ENCODE measurements around the gene ZC3H7B. TPM values are rescaled to one million over a fixed set of nuclear protein-coding genes. Genes with fewer than 3 reads are reported as not detected.

ZC3H7B gene
- total and polyA plus RNA-seq, 2 donors (not counting 3 experiments of a cell fraction or from before 2014, with no cell fraction given) = 66.8 to 95.9 TPM

- Histone ChIP-seq H3K9me3 (replicated peaks; ENCODE audit: control insufficient read depth, insufficient read depth, low read length) (no peaks in the 10 kb centered on the region), H3K79me2 (ENCODE audit: control insufficient read depth, insufficient read depth, low read length) (no peaks in the 10 kb centered on the region), H3K4me1 (ENCODE audit: control insufficient read depth, extremely low read depth, insufficient read depth, low read length) (peaks cover 13% of the 10 kb centered on the region), H3K27me3 (ENCODE audit: control insufficient read depth in 2 of 2, insufficient read depth in 2 of 2, low read length in 2 of 2) (no peaks in the 10 kb centered on the region), H3K9ac (replicated peaks; ENCODE audit: extremely low read depth, insufficient read depth, low read length) (no peak overlapping the region), H3K27ac (ENCODE audit: insufficient read depth, low read depth, low read length) (no peak overlapping the region), H4K20me1 (replicated peaks; ENCODE audit: control insufficient read depth, extremely low read depth, insufficient read depth, low read length) (no peaks in the 10 kb centered on the region), H3K9me1 (replicated peaks; ENCODE audit: control insufficient read depth, extremely low read depth, insufficient read depth, low read length) (no peaks in the 10 kb centered on the region), H2AFZ (ENCODE audit: low read depth, low read length) (no peak overlapping the region), H3K4me2 (ENCODE audit: insufficient read depth, low read length) (no peak overlapping the region), H3K36me3 (ENCODE audit: control insufficient read depth in 2 of 2, extremely low read depth in 1 of 2, insufficient read depth in 2 of 2, low read length in 2 of 2) (peaks cover 9 to 56% of the 10 kb centered on the region in 2 experiments), H3K4me3 (replicated peaks in 1 of 3; ENCODE audit: insufficient read depth in 1 of 3, low read depth in 1 of 3, low read length in 3 of 3) (no peak overlapping the region)
- ChIA-PET CTCF (no interaction called here), POLR2A (interaction anchor here (0.6 kb wide), 1 partner anchor 63 kb away, joined by 3 read pairs; no protein-coding TSS in a partner anchor)
- TF ChIP-seq MYC (IDR thresholded peaks at IDR 0.05; ENCODE audit: low read depth, low read length) (no peak), GATA2 (IDR thresholded peaks at IDR 0.05; ENCODE audit: insufficient read depth, insufficient read length, low read depth, low read length) (no peak), CTCF (IDR thresholded peaks at IDR 0.05; ENCODE audit: extremely low read depth in 1 of 2, insufficient read depth in 1 of 2, low read depth in 1 of 2, low read length in 2 of 2) (no peak), FOS (IDR thresholded peaks at IDR 0.05; ENCODE audit: borderline replicate concordance, insufficient read depth, low read length) (no peak), POLR2AphosphoS5 (IDR thresholded peaks at IDR 0.05; ENCODE audit: insufficient read depth, low read depth, low read length) (no peak), POLR2A (IDR thresholded peaks at IDR 0.05; ENCODE audit: low read depth, low read length) (no peak), MAX (IDR thresholded peaks at IDR 0.05; ENCODE audit: insufficient read depth, insufficient read length) (no peak), EZH2 (IDR thresholded peaks at IDR 0.05; ENCODE audit: borderline replicate concordance, low read depth, low read length, severe bottlenecking) (no peak), JUN (IDR thresholded peaks at IDR 0.05; ENCODE audit: borderline replicate concordance, insufficient read depth, insufficient read length, low read depth) (no peak)
- no TSS peak for BruUV-seq (replicated peaks)
- DNase-seq (ENCODE audit: low read depth, low spot score) (no peak), FAIRE-seq (no peak)
- intact Hi-C loops (cut with micrococcal nuclease) = no loop called here
- dilution Hi-C loops (cut with MboI; ENCODE audit: extremely low pct_ligation_motif_present, low sequenced_read_pairs) = no loop called here
Observed at GRCh38 chr22:41339823-41340222, 38.5 kb downstream of the ZC3H7B start.

Measured in endothelial cell of umbilical vein (primary cell).